GM23338 (cell line): Measurements from ENCODE around the gene CLDN22. TPM values are rescaled to one million over a fixed set of nuclear protein-coding genes. Genes with fewer than 3 reads are reported as not detected.

Experiments used
- ATAC-seq: fragments of 200-7000 bp; cut with Tn5 transposase; 3 replicates; pipeline ENCODE4 v1.9.1; 2020
- DNase-seq: peaks from one replicate; pipeline ENCODE4 v3.0.0-alpha.2; 2015; ENCODE audit warnings: low spot score
- H2AFZ ChIP-seq: fragments of 200-600 bp; sonication (generic); 2 replicates; pipeline ENCODE4 v1.8.0; 2016; ENCODE audit warnings: antibody characterized with exemption, mild to moderate bottlenecking, moderate library complexity
- H3F3A ChIP-seq: fragments of 200-600 bp; sonication (generic); replicated peaks from 2 replicates; pipeline ENCODE4 v1.8.0; 2017; ENCODE audit warnings: antibody characterized with exemption, mixed run types, low read depth
- H3K27ac ChIP-seq: fragments of 200-600 bp; sonication (generic); 2 replicates; pipeline ENCODE4 v1.6.1; 2016; ENCODE audit warnings: low read depth
- H3K27me3 ChIP-seq: fragments of 200-600 bp; sonication (generic); 2 replicates; pipeline ENCODE4 v1.8.0; 2016; ENCODE audit warnings: mild to moderate bottlenecking, mixed run types, moderate library complexity; ENCODE audit not compliant: insufficient read depth
- H3K36me3 ChIP-seq: fragments of 200-600 bp; sonication (generic); 2 replicates; pipeline ENCODE4 v1.8.0; 2016; ENCODE audit warnings: mild to moderate bottlenecking; ENCODE audit not compliant: insufficient read depth
- H3K4me1 ChIP-seq: fragments of 200-600 bp; sonication (generic); 2 replicates; pipeline ENCODE4 v1.8.0; 2016; ENCODE audit warnings: mild to moderate bottlenecking, moderate library complexity; ENCODE audit not compliant: insufficient read depth
- H3K4me2 ChIP-seq: fragments of 200-600 bp; sonication (generic); 2 replicates; pipeline ENCODE4 v1.7.1; 2017; ENCODE audit warnings: mixed run types
- H3K4me3 ChIP-seq: fragments of 200-600 bp; sonication (generic); 2 replicates; pipeline ENCODE4 v1.6.1; 2016; ENCODE audit warnings: mixed run types
- H3K79me2 ChIP-seq: fragments of 200-600 bp; sonication (generic); replicated peaks from 2 replicates; pipeline ENCODE4 v1.8.0; 2017; ENCODE audit warnings: mild to moderate bottlenecking; ENCODE audit not compliant: insufficient read depth
- H3K9me2 ChIP-seq: fragments of 200-600 bp; sonication (generic); 2 replicates; pipeline ENCODE4 v1.8.0; 2017; ENCODE audit not compliant: insufficient read depth
- H4K20me1 ChIP-seq: fragments of 200-600 bp; sonication (generic); replicated peaks from 2 replicates; pipeline ENCODE4 v1.8.0; 2017; ENCODE audit warnings: mild to moderate bottlenecking; ENCODE audit not compliant: insufficient read depth
- H3K27ac Mint-ChIP-seq: 2 replicates; pipeline ENCODE4 v1.8.0; 2020; ENCODE audit warnings: inconsistent platforms, mild to moderate bottlenecking, moderate library complexity, mixed read lengths
- H3K27me3 Mint-ChIP-seq: 3 replicates; pipeline ENCODE4 v1.8.0; 2022; ENCODE audit warnings: low read depth, mild to moderate bottlenecking, moderate library complexity, mixed read lengths, inconsistent platforms; ENCODE audit not compliant: insufficient read depth, poor library complexity
- H3K36me3 Mint-ChIP-seq: 3 replicates; pipeline ENCODE4 v1.8.0; 2021; ENCODE audit warnings: low read depth, mild to moderate bottlenecking, inconsistent platforms, moderate library complexity, mixed read lengths
- H3K4me1 Mint-ChIP-seq: 3 replicates; pipeline ENCODE4 v1.8.0; 2020; ENCODE audit warnings: mild to moderate bottlenecking, inconsistent platforms, mixed read lengths
- H3K4me3 Mint-ChIP-seq: 3 replicates; pipeline ENCODE4 v1.8.0; 2021; ENCODE audit warnings: moderate library complexity, mild to moderate bottlenecking, inconsistent platforms, mixed read lengths
- H3K9me3 Mint-ChIP-seq: 3 replicates; pipeline ENCODE4 v1.8.0; 2020; ENCODE audit warnings: moderate library complexity, mild to moderate bottlenecking, inconsistent platforms, mixed read lengths
- CREB1 ChIP-seq: fragments of 250-450 bp; sonication (Bioruptor Pico); IDR thresholded peaks from 2 replicates; pipeline ENCODE4 v1.5.0; 2020; ENCODE audit warnings: low read depth, mild to moderate bottlenecking, moderate library complexity
- EZH2 ChIP-seq: fragments of 200-600 bp; sonication (generic); IDR thresholded peaks from one replicate; pipeline ENCODE4 v1.8.0; 2017; ENCODE audit warnings: antibody characterized with exemption, mild to moderate bottlenecking, low read depth; ENCODE audit not compliant: unreplicated experiment
- JUNB ChIP-seq: IDR thresholded peaks from one replicate; pipeline ENCODE4 v1.6.1; 2016; ENCODE audit warnings: antibody characterized with exemption; ENCODE audit not compliant: unreplicated experiment
- NANOG ChIP-seq: IDR thresholded peaks from 2 replicates; pipeline ENCODE4 v1.6.1; 2016; ENCODE audit warnings: antibody characterized with exemption, borderline replicate concordance
- POLR2AphosphoS5 ChIP-seq: IDR thresholded peaks from 2 replicates; pipeline ENCODE4 v1.6.1; 2016; ENCODE audit warnings: antibody characterized with exemption, low read depth
- ZNF114 ChIP-seq: fragments of 250-450 bp; sonication (Bioruptor Pico); IDR thresholded peaks from 2 replicates; pipeline ENCODE4 v1.5.0; 2020; ENCODE audit warnings: mild to moderate bottlenecking, moderate library complexity
- ZNF331 ChIP-seq: fragments of 250-450 bp; sonication (Bioruptor Pico); IDR thresholded peaks from 2 replicates; pipeline ENCODE4 v1.5.0; 2020; ENCODE audit warnings: low read depth, mild to moderate bottlenecking, moderate library complexity
- polyA plus RNA-seq: library from polyadenylated mRNA; unstranded; fragments of >200 nt; fragmentation: Nextera tagmentation; extraction: Ambion mirVana; gene quantifications from 2 replicates; pipeline ENCODE4 v1.2.1, GENCODE V29; 2016
- total RNA-seq: library from RNA; depleted of rRNA; stranded (reverse); fragments of >200 nt; shearing (Covaris generic); gene quantifications from 2 replicates; pipeline ENCODE4 v1.2.3, GENCODE V29; 2014
- TF ChIP-seq, protein P1 (sequence below): IDR thresholded peaks from one replicate; pipeline ENCODE4 v1.6.1; 2018; ENCODE audit warnings: antibody characterized with exemption; ENCODE audit not compliant: unreplicated experiment
- TF ChIP-seq, protein P2 (sequence below): fragments of 250-450 bp; sonication (Bioruptor Pico); IDR thresholded peaks from 2 replicates; pipeline ENCODE4 v1.5.0; 2020; ENCODE audit warnings: mild to moderate bottlenecking, moderate library complexity
- TF ChIP-seq, protein P3 (sequence below), 2 experiments: fragments of 200-600 bp in 1 of 2; sonication (generic) in 1 of 2; conservative IDR thresholded peaks; 2 replicates each; pipeline versions ENCODE4 v1.5.1 to v1.6.1; 2016 to 2017; ENCODE audit warnings: antibody characterized with exemption in 2 of 2, low read depth in 2 of 2, mild to moderate bottlenecking in 2 of 2, moderate library complexity in 1 of 2
- TF ChIP-seq, protein P4 (sequence below): IDR thresholded peaks from 2 replicates; pipeline ENCODE4 v1.6.1; 2016; ENCODE audit warnings: antibody characterized with exemption

The CLDN22 gene
- total and polyA plus RNA-seq, 2 experiments from 2014 or later = not detected

DNA sequence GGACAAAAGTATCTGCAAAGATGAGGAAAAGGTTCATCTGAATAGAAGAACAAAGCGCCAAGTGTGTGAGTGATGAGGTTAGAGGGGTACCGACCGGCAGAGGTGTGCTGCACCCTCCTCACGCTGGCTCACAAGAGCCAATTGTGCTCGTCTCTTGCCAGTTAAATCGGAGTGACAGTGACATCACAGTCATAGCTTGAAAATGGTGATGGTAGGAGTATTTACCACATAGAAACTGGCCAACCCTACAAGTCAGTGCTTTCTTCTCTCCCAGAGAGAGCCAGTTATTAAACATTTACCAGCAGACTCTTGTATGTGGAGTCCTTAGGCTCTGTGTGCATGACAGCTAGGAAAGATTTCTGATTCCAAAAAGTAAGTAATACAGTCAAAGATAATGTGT lies 32.4 kb downstream of the CLDN22 start:
- peaks cover 84% of the 10 kb centered on the region for H3K36me3 Mint-ChIP-seq
- no peaks in the 10 kb centered on the region for H3K79me2 ChIP-seq
- H3K4me2 ChIP-seq = no peak overlapping the region
- no peaks in the 10 kb centered on the region; the same call in 1 of the 2 replicates for H4K20me1 ChIP-seq
- peaks cover 3% of the 10 kb centered on the region; the same call in 2 of the 3 replicates for H3K4me1 Mint-ChIP-seq
- H3K27me3 ChIP-seq = no peaks in the 10 kb centered on the region
- DNase-seq = no peak
- TF ChIP-seq, protein P1, sequence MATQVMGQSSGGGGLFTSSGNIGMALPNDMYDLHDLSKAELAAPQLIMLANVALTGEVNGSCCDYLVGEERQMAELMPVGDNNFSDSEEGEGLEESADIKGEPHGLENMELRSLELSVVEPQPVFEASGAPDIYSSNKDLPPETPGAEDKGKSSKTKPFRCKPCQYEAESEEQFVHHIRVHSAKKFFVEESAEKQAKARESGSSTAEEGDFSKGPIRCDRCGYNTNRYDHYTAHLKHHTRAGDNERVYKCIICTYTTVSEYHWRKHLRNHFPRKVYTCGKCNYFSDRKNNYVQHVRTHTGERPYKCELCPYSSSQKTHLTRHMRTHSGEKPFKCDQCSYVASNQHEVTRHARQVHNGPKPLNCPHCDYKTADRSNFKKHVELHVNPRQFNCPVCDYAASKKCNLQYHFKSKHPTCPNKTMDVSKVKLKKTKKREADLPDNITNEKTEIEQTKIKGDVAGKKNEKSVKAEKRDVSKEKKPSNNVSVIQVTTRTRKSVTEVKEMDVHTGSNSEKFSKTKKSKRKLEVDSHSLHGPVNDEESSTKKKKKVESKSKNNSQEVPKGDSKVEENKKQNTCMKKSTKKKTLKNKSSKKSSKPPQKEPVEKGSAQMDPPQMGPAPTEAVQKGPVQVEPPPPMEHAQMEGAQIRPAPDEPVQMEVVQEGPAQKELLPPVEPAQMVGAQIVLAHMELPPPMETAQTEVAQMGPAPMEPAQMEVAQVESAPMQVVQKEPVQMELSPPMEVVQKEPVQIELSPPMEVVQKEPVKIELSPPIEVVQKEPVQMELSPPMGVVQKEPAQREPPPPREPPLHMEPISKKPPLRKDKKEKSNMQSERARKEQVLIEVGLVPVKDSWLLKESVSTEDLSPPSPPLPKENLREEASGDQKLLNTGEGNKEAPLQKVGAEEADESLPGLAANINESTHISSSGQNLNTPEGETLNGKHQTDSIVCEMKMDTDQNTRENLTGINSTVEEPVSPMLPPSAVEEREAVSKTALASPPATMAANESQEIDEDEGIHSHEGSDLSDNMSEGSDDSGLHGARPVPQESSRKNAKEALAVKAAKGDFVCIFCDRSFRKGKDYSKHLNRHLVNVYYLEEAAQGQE = no peak
- TF ChIP-seq, protein P2, sequence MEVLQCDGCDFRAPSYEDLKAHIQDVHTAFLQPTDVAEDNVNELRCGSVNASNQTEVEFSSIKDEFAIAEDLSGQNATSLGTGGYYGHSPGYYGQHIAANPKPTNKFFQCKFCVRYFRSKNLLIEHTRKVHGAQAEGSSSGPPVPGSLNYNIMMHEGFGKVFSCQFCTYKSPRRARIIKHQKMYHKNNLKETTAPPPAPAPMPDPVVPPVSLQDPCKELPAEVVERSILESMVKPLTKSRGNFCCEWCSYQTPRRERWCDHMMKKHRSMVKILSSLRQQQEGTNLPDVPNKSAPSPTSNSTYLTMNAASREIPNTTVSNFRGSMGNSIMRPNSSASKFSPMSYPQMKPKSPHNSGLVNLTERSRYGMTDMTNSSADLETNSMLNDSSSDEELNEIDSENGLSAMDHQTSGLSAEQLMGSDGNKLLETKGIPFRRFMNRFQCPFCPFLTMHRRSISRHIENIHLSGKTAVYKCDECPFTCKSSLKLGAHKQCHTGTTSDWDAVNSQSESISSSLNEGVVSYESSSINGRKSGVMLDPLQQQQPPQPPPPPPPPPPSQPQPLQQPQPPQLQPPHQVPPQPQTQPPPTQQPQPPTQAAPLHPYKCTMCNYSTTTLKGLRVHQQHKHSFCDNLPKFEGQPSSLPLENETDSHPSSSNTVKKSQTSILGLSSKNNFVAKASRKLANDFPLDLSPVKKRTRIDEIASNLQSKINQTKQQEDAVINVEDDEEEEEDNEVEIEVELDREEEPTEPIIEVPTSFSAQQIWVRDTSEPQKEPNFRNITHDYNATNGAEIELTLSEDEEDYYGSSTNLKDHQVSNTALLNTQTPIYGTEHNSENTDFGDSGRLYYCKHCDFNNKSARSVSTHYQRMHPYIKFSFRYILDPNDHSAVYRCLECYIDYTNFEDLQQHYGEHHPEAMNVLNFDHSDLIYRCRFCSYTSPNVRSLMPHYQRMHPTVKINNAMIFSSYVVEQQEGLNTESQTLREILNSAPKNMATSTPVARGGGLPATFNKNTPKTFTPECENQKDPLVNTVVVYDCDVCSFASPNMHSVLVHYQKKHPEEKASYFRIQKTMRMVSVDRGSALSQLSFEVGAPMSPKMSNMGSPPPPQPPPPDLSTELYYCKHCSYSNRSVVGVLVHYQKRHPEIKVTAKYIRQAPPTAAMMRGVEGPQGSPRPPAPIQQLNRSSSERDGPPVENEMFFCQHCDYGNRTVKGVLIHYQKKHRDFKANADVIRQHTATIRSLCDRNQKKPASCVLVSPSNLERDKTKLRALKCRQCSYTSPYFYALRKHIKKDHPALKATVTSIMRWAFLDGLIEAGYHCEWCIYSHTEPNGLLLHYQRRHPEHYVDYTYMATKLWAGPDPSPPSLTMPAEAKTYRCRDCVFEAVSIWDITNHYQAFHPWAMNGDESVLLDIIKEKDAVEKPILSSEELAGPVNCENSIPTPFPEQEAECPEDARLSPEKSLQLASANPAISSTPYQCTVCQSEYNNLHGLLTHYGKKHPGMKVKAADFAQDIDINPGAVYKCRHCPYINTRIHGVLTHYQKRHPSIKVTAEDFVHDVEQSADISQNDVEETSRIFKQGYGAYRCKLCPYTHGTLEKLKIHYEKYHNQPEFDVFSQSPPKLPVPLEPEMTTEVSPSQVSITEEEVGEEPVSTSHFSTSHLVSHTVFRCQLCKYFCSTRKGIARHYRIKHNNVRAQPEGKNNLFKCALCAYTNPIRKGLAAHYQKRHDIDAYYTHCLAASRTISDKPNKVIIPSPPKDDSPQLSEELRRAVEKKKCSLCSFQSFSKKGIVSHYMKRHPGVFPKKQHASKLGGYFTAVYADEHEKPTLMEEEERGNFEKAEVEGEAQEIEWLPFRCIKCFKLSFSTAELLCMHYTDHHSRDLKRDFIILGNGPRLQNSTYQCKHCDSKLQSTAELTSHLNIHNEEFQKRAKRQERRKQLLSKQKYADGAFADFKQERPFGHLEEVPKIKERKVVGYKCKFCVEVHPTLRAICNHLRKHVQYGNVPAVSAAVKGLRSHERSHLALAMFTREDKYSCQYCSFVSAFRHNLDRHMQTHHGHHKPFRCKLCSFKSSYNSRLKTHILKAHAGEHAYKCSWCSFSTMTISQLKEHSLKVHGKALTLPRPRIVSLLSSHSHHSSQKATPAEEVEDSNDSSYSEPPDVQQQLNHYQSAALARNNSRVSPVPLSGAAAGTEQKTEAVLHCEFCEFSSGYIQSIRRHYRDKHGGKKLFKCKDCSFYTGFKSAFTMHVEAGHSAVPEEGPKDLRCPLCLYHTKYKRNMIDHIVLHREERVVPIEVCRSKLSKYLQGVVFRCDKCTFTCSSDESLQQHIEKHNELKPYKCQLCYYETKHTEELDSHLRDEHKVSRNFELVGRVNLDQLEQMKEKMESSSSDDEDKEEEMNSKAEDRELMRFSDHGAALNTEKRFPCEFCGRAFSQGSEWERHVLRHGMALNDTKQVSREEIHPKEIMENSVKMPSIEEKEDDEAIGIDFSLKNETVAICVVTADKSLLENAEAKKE = no peak
- TF ChIP-seq CREB1 (no peak), JUNB (no peak), POLR2AphosphoS5 (no peak), EZH2 (no peak), ZNF331 (CRISPR knock-in tag) (no peak), NANOG (no peak), ZNF114 (CRISPR knock-in tag) (no peak)
- TF ChIP-seq, protein P3, sequence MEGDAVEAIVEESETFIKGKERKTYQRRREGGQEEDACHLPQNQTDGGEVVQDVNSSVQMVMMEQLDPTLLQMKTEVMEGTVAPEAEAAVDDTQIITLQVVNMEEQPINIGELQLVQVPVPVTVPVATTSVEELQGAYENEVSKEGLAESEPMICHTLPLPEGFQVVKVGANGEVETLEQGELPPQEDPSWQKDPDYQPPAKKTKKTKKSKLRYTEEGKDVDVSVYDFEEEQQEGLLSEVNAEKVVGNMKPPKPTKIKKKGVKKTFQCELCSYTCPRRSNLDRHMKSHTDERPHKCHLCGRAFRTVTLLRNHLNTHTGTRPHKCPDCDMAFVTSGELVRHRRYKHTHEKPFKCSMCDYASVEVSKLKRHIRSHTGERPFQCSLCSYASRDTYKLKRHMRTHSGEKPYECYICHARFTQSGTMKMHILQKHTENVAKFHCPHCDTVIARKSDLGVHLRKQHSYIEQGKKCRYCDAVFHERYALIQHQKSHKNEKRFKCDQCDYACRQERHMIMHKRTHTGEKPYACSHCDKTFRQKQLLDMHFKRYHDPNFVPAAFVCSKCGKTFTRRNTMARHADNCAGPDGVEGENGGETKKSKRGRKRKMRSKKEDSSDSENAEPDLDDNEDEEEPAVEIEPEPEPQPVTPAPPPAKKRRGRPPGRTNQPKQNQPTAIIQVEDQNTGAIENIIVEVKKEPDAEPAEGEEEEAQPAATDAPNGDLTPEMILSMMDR (conservative IDR thresholded peaks at IDR 0.05; ENCODE audit: low read depth in 2 of 2) = no peak
- TF ChIP-seq, protein P4, sequence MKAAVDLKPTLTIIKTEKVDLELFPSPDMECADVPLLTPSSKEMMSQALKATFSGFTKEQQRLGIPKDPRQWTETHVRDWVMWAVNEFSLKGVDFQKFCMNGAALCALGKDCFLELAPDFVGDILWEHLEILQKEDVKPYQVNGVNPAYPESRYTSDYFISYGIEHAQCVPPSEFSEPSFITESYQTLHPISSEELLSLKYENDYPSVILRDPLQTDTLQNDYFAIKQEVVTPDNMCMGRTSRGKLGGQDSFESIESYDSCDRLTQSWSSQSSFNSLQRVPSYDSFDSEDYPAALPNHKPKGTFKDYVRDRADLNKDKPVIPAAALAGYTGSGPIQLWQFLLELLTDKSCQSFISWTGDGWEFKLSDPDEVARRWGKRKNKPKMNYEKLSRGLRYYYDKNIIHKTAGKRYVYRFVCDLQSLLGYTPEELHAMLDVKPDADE = no peak
- H3K4me3 Mint-ChIP-seq = no peak overlapping the region
- H3K9me3 Mint-ChIP-seq = no peaks in the 10 kb centered on the region
- no peaks in the 10 kb centered on the region for H3K4me1 ChIP-seq
- H3K4me3 ChIP-seq = no peak overlapping the region
- H3K27ac ChIP-seq = no peak overlapping the region; the same call in 1 of the 2 replicates
- no peaks in the 10 kb centered on the region for H3F3A ChIP-seq
- H3K27ac Mint-ChIP-seq = no peak overlapping the region
- no peaks in the 10 kb centered on the region for H3K9me2 ChIP-seq
- peaks cover 11% of the 10 kb centered on the region for H3K27me3 Mint-ChIP-seq
- peaks cover 48% of the 10 kb centered on the region for H3K36me3 ChIP-seq
- no peak for ATAC-seq
- no peak overlapping the region for H2AFZ ChIP-seq
